Measurements from ENCODE around the gene TBXAS1. TPM values are rescaled to one million over a fixed set of nuclear protein-coding genes. Genes with fewer than 3 reads are reported as not detected.

The TBXAS1 gene
- total RNA-seq, 2 donors from 2014 or later = 19.3 to 44.1 TPM

DNA sequence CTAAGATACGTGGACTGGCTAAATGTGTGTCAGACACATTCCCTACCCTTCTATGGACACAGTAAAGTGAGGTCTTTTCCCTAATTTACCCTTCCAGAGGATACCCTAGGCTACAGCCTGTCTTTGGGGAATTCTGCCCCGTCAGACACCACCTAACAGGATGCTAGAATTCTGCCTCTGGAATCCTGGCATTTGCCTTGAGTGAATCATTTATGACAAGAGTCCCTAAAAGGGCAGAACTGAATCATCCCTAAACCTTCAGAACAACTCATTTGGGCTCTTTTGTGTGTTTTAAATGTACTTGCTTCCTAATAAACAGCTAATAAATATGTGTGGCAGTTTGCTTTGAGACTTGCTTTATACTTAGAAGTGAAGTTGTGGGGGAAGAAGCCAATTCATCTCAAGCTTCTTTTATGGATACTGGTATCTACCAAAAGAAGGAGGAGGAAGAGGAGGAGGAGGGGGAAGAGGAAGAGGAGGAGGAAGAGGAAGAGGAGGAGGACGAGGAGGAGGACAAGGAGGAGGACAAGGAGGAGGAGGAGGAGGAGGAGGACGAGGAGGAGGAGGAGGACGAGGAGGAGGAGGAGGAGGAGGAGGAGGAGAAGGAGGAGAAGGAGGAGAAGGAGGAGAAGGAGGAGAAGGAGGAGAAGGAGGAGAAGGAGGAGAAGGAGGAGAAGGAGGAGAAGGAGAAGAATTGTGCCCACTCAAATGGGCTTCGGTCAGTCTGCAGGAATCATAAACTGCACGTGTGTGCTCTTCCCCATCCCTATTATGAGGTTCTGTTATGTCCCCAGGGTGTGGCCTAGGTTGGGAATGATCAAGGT lies 206.5 kb downstream of the TBXAS1 start:
- H3K4me3 ChIP-seq = no peak overlapping the region
- no peaks in the 10 kb centered on the region for H3K27me3 ChIP-seq (replicated peaks; ENCODE audit: insufficient read depth)
- H3K9me3 ChIP-seq = no peaks in the 10 kb centered on the region
- H3K4me1 ChIP-seq (replicated peaks) = no peaks in the 10 kb centered on the region
- TF ChIP-seq POLR2AphosphoS5 (IDR thresholded peaks at IDR 0.05) (no peak), POLR2A (IDR thresholded peaks at IDR 0.05) (no peak)
- TF ChIP-seq, protein P1, sequence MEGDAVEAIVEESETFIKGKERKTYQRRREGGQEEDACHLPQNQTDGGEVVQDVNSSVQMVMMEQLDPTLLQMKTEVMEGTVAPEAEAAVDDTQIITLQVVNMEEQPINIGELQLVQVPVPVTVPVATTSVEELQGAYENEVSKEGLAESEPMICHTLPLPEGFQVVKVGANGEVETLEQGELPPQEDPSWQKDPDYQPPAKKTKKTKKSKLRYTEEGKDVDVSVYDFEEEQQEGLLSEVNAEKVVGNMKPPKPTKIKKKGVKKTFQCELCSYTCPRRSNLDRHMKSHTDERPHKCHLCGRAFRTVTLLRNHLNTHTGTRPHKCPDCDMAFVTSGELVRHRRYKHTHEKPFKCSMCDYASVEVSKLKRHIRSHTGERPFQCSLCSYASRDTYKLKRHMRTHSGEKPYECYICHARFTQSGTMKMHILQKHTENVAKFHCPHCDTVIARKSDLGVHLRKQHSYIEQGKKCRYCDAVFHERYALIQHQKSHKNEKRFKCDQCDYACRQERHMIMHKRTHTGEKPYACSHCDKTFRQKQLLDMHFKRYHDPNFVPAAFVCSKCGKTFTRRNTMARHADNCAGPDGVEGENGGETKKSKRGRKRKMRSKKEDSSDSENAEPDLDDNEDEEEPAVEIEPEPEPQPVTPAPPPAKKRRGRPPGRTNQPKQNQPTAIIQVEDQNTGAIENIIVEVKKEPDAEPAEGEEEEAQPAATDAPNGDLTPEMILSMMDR (IDR thresholded peaks at IDR 0.05) = no peak
- 80% methylated on average over 7 of the region's 7 CpGs for WGBS
- no peak for DNase-seq (ENCODE audit: low spot score)
- no peak overlapping the region for H3K27ac ChIP-seq
- no peaks in the 10 kb centered on the region for H3K36me3 ChIP-seq
- intact Hi-C loops (cut with DNase I) = no loop called here

DNA sequence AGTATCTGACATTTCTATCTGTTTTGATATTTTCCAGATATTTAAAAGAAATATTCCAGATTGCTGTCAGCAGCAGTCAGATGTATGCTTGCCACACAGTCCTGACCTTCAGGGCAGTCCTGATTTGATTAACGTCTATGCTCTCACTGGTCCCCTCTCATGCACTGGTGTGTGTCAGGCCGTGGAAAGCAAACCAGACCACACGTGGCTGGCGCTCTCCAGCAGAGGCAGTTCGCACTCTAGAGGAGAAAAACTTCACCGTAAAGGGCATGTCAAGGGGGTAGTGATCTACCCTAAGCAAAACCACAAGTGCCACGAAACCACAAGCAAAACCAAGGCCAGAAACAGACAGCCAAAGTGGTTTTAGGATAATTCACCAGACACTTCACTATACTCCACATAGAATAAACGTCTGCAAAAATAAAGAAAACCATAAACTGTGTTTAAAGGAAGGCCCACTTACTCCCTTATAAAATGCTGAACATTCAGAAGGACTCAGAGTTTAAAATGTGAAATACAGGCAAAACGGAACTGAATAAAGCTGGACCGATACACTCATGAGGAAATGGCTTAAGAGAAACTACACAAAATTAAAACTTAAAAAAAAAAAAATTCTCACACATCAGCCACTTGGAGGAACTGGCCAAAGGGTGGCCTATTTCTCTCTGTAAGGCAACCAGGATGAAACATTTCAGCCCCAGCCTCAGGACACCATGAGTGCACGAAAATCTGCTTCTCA lies 207.3 kb downstream of the TBXAS1 start:
- TF ChIP-seq POLR2AphosphoS5 (IDR thresholded peaks at IDR 0.05) (no peak), POLR2A (IDR thresholded peaks at IDR 0.05) (no peak)
- TF ChIP-seq, protein P1 (IDR thresholded peaks at IDR 0.05) = no peak
- Histone ChIP-seq H3K4me3 (no peak overlapping the region), H3K27me3 (replicated peaks; ENCODE audit: insufficient read depth) (no peaks in the 10 kb centered on the region), H3K9me3 (no peaks in the 10 kb centered on the region), H3K27ac (no peak overlapping the region), H3K36me3 (no peaks in the 10 kb centered on the region), H3K4me1 (replicated peaks) (no peaks in the 10 kb centered on the region)
- intact Hi-C loops (cut with DNase I) = no loop called here
- DNase-seq (ENCODE audit: low spot score) = no peak
- WGBS = 86% methylated on average over 11 of the region's 11 CpGs

DNA sequence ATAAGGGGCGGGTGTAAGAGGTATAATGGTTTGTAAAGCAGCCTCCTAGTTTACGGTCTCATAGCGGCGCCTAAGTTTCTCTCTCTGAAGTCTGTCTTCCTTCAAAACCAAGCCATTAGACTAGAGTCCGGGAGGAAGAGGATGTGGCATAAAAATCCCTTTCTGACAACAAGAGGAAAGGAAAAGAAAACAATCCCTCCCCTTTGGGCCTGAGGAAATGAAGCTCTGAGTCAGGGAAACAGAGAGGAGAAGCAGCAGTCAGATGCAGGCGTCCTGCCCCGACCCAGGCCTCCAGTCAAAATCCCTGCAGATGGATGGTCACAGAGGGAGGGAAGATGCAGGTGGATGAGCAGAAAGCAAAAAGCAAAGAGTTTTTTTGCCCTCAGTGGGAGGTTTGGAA lies 210.0 kb downstream of the TBXAS1 start:
- TF ChIP-seq POLR2A (IDR thresholded peaks at IDR 0.05) = no peak
- TF ChIP-seq POLR2AphosphoS5 (IDR thresholded peaks at IDR 0.05) = no peak
- TF ChIP-seq, protein P1 (IDR thresholded peaks at IDR 0.05) = no peak
- Histone ChIP-seq H3K9me3 (no peaks in the 10 kb centered on the region), H3K27ac (no peak overlapping the region), H3K27me3 (replicated peaks; ENCODE audit: insufficient read depth) (no peaks in the 10 kb centered on the region), H3K4me1 (replicated peaks) (no peaks in the 10 kb centered on the region), H3K4me3 (no peak overlapping the region), H3K36me3 (no peaks in the 10 kb centered on the region)
- no peak for DNase-seq (ENCODE audit: low spot score)
- intact Hi-C loops (cut with DNase I) = no loop called here
- 87% methylated on average over 7 of the region's 7 CpGs for WGBS

DNA sequence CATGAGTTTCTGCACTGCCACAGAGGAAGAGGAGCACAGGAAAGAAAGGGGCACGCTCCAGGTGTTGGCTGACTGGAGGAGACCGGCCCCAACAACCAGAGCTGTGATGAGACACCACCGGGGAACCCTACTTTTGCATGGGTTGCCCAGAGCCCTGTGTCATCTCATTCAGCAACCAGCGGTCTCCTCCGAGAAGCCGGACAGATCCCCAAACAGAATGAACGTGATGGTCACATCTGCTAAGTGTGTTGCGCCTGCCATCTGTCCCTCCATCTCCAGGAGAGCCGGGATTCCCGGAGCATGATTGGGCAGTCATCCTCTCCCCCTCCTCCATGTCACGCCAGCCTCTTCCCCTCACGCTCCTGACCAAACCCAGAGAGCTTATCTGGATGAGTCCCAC lies 210.8 kb downstream of the TBXAS1 start:
- H3K36me3 ChIP-seq = no peaks in the 10 kb centered on the region
- TF ChIP-seq, protein P1 (IDR thresholded peaks at IDR 0.05) = no peak
- TF ChIP-seq POLR2AphosphoS5 (IDR thresholded peaks at IDR 0.05) (no peak), POLR2A (IDR thresholded peaks at IDR 0.05) (no peak)
- intact Hi-C loops (cut with DNase I) = no loop called here
- H3K4me3 ChIP-seq = no peak overlapping the region
- no peaks in the 10 kb centered on the region for H3K9me3 ChIP-seq
- no peaks in the 10 kb centered on the region for H3K4me1 ChIP-seq (replicated peaks)
- no peak for DNase-seq (ENCODE audit: low spot score)
- no peak overlapping the region for H3K27ac ChIP-seq
- WGBS = 95% methylated on average over 12 of the region's 12 CpGs
- no peaks in the 10 kb centered on the region for H3K27me3 ChIP-seq (replicated peaks; ENCODE audit: insufficient read depth)
